Esophagus squamous epithelium (tissue), 4 donors: Measurements from ENCODE around the gene TNNC1.

Experiments
- CTCF ChIP-seq, 6 experiments: fragments of 450-650 bp in 4 of 6; fragments of 200-600 bp in 2 of 6; sonication (generic) in 2 of 6; IDR thresholded peaks; one replicate each; pipeline ENCODE4 v1.5.1; 2016 to 2019; ENCODE audit warnings: antibody characterized with exemption in 6 of 6, mild to moderate bottlenecking in 4 of 6, moderate library complexity in 4 of 6
- POLR2A ChIP-seq, 4 donors: fragments of 450-650 bp; IDR thresholded peaks; one replicate each; pipeline ENCODE4 v1.6.1; 2017; ENCODE audit warnings: antibody characterized with exemption in 4 of 4, mild to moderate bottlenecking in 4 of 4, moderate library complexity in 3 of 4

GRCh38 chr3:52473026-52473425, 19.2 kb upstream of the TNNC1 start:
- no peak for TF ChIP-seq CTCF (IDR thresholded peaks at IDR 0.05)
- no peak for TF ChIP-seq POLR2A (IDR thresholded peaks at IDR 0.05)
